HepG2 (cell line): ENCODE results near the gene VCAN. TPM values are rescaled to one million over a fixed set of nuclear protein-coding genes. Genes with fewer than 3 reads are reported as not detected.

Source experiments
- ATAC-seq: fragments of 200-7000 bp; cut with Tn5 transposase; 3 replicates; pipeline ENCODE4 v1.9.1; 2020; ENCODE audit warnings: mild to moderate bottlenecking, moderate library complexity
- BruUV-seq: library from RNA; stranded (reverse); fragments of 400-500 nt; replicated peaks from 2 replicates; lab custom pipeline; 2021; lab: Mats Ljungman, UMichigan
- CTCF ChIA-PET: fragments of 300-600 bp; formaldehyde crosslinking; extraction: SDS; loops from one replicate; lab custom pipeline; 2021; ENCODE audit warnings: low total read pairs, inconsistent platforms, low intra/inter-chr PET ratio; lab: Yijun Ruan, JAX
- POLR2A ChIA-PET: fragments of 350-600 bp; sonication (Branson Sonifier 250); formaldehyde crosslinking; loops from one replicate; lab custom pipeline; 2020; ENCODE audit warnings: antibody characterized with exemption, inconsistent platforms; lab: Yijun Ruan, JAX
- DNase-seq: peaks from one replicate; pipeline ENCODE4 v3.0.0-alpha.2; 2015; ENCODE audit warnings: low spot score
- FAIRE-seq: peaks from 3 replicates; lab custom pipeline; 2011; peaks lifted over from hg19 to GRCh38; lab: Jason Lieb, UNC
- H2AFZ ChIP-seq: one replicate; pipeline ENCODE4 v1.6.1; 2011; ENCODE audit warnings: low read length, inconsistent platforms
- H3K27ac ChIP-seq: fragments of 300-600 bp; 3 replicates; pipeline ENCODE4 v1.8.0; 2011; ENCODE audit warnings: mixed run types, mild to moderate bottlenecking, mixed read lengths, low read length, inconsistent platforms; ENCODE audit not compliant: insufficient read depth; ENCODE audit errors: extremely low read length
- H3K27me3 ChIP-seq, 2 experiments: fragments of 200-600 bp in 1 of 2; 2 replicates in 1 of 2; 3 replicates in 1 of 2; pipeline versions ENCODE4 v1.6.0 to v1.8.0; 2011; ENCODE audit warnings: low read length in 2 of 2, mild to moderate bottlenecking in 2 of 2, moderate library complexity in 2 of 2, inconsistent platforms in 1 of 2; ENCODE audit not compliant: insufficient read depth in 2 of 2, control insufficient read depth in 1 of 2
- H3K36me3 ChIP-seq, 2 experiments: fragments of 200-600 bp in 1 of 2; replicated peaks in 1 of 2; 2 replicates in 1 of 2; 3 replicates in 1 of 2; pipeline versions ENCODE4 v1.5.1 to v1.8.0; 2011; ENCODE audit warnings: low read length in 2 of 2, inconsistent platforms in 1 of 2; ENCODE audit not compliant: insufficient read depth in 2 of 2, control insufficient read depth in 1 of 2
- H3K4me1 ChIP-seq: 2 replicates; pipeline ENCODE4 v1.5.1; 2012; ENCODE audit warnings: low read length, inconsistent platforms; ENCODE audit not compliant: insufficient read depth
- H3K4me2 ChIP-seq: 2 replicates; pipeline ENCODE4 v1.6.0; 2011; ENCODE audit warnings: low read depth, low read length, inconsistent platforms
- H3K4me3 ChIP-seq, 3 experiments: fragments of 200-600 bp in 1 of 3; sonication (generic), shearing (Covaris generic) in 1 of 3; replicated peaks in 1 of 3; 2 replicates each; pipeline ENCODE4 v1.5.1; 2011 to 2016; ENCODE audit warnings: low read length in 3 of 3, inconsistent platforms in 2 of 3, low read depth in 2 of 3, mild to moderate bottlenecking in 2 of 3, control low read depth in 1 of 3, mixed read lengths in 1 of 3; ENCODE audit not compliant: insufficient read depth in 1 of 3
- H3K79me2 ChIP-seq: one replicate; pipeline ENCODE4 v1.6.1; 2011; ENCODE audit warnings: low read length, inconsistent platforms; ENCODE audit not compliant: insufficient read depth
- H3K9ac ChIP-seq: 2 replicates; pipeline ENCODE4 v1.6.0; 2011; ENCODE audit warnings: mild to moderate bottlenecking, low read depth, low read length, inconsistent platforms; ENCODE audit not compliant: insufficient read depth
- H3K9me3 ChIP-seq: 2 replicates; pipeline ENCODE4 v1.5.1; 2012; ENCODE audit warnings: mild to moderate bottlenecking, low read length
- H4K20me1 ChIP-seq: 2 replicates; pipeline ENCODE4 v1.6.0; 2011; ENCODE audit warnings: inconsistent platforms, mild to moderate bottlenecking, low read length, moderate library complexity; ENCODE audit not compliant: insufficient read depth
- AGO1 ChIP-seq: fragments of 200-400 bp; formaldehyde crosslinking; IDR thresholded peaks from 2 replicates; pipeline ENCODE4 v1.6.1; 2017; ENCODE audit warnings: mild to moderate bottlenecking, low read depth, low read length, moderate library complexity; ENCODE audit not compliant: poor library complexity, severe bottlenecking
- HDAC1 ChIP-seq: sonication (generic); formaldehyde crosslinking; IDR thresholded peaks from 2 replicates; pipeline ENCODE4 v1.5.1; 2020; ENCODE audit warnings: mild to moderate bottlenecking, missing genetic modification reagents
- KDM2A ChIP-seq: sonication (generic); formaldehyde crosslinking; IDR thresholded peaks from 2 replicates; pipeline ENCODE4 v1.4.0; 2020; ENCODE audit warnings: low read depth, missing genetic modification reagents, borderline replicate concordance
- REPIN1 ChIP-seq: sonication (generic); formaldehyde crosslinking; IDR thresholded peaks from 2 replicates; pipeline ENCODE4 v1.8.0; 2022; ENCODE audit warnings: missing genetic modification reagents, low read depth, mild to moderate bottlenecking, borderline replicate concordance
- ZKSCAN5 ChIP-seq: sonication (generic); formaldehyde crosslinking; IDR thresholded peaks from 2 replicates; pipeline ENCODE4 v1.5.1; 2020; ENCODE audit warnings: mild to moderate bottlenecking, missing genetic modification reagents
- ZNF350 ChIP-seq: sonication (generic); formaldehyde crosslinking; IDR thresholded peaks from 2 replicates; pipeline ENCODE4 v1.4.0; 2020; ENCODE audit warnings: mild to moderate bottlenecking, low read depth, missing genetic modification reagents, borderline replicate concordance
- WGBS: methylation state at CpG from one replicate; pipeline ENCODE4 v1.1.6; 2017; ENCODE audit warnings: low lambda C conversion rate; 5-methylcytosine and 5-hydroxymethylcytosine counted together
- in situ Hi-C: cut with HindIII; loops from 2 replicates; pipeline ENCODE4 v1.10.0; 2017; ENCODE audit warnings: low pct_unique_long_range_greater_than_20kb; ENCODE audit not compliant: extremely low pct_ligation_motif_present
- intact Hi-C: fragments of 100-400 bp; cut with micrococcal nuclease; formaldehyde crosslinking; loops from one replicate; pipeline ENCODE4 v1.10.0; 2022; ENCODE audit not compliant: unreplicated experiment
- polyA plus RNA-seq, 8 experiments: library from polyadenylated mRNA; depleted of rRNA in 3 of 8; stranded (reverse) in 7 of 8; unstranded in 1 of 8; fragments of >200 nt; fragmentation: Illumina TruSeq in 4 of 8; extraction: Trizol in 4 of 8; gene quantifications; 2 replicates each; pipeline versions ENCODE4 v1.2.1 to v1.2.3, GENCODE V29; 2011 to 2016; ENCODE audit warnings: low read depth in 4 of 8, missing spikeins in 1 of 8, mixed read lengths in 1 of 8; ENCODE audit not compliant: insufficient read depth in 1 of 8
- total RNA-seq, 5 experiments: library from RNA; depleted of rRNA; stranded (reverse); fragments of >200 nt; fragmentation: Illumina TruSeq; extraction: Trizol; gene quantifications; 2 replicates each; pipeline ENCODE4 v1.2.3, GENCODE V29; 2016; ENCODE audit warnings: low read depth in 1 of 5
- TF ChIP-seq, protein P1 (sequence below): IDR thresholded peaks from 2 replicates; pipeline ENCODE4 v1.6.1; 2016; ENCODE audit warnings: missing compliant biosample characterization, missing genetic modification reagents, borderline replicate concordance
- TF ChIP-seq, protein P2 (sequence below): sonication (generic); formaldehyde crosslinking; IDR thresholded peaks from 2 replicates; pipeline ENCODE4 v1.8.0; 2022; ENCODE audit warnings: missing genetic modification reagents, mild to moderate bottlenecking, borderline replicate concordance
- TF ChIP-seq, protein P3 (sequence below): sonication (generic); formaldehyde crosslinking; IDR thresholded peaks from 2 replicates; pipeline ENCODE4 v1.4.0; 2020; ENCODE audit warnings: missing genetic modification reagents; ENCODE audit errors: not compliant biosample characterization
- TF ChIP-seq, protein P4 (sequence below), 2 experiments: IDR thresholded peaks; 2 replicates each; pipeline ENCODE4 v1.6.1; 2011 to 2012; ENCODE audit warnings: low read length in 2 of 2, borderline replicate concordance in 1 of 2, low read depth in 1 of 2, mild to moderate bottlenecking in 1 of 2, moderate library complexity in 1 of 2

VCAN gene
- total and polyA plus RNA-seq, 2 of the 13 experiments (the other 11 are each of a cell fraction or from before 2014, with no cell fraction given) = 1.2 to 3.5 TPM

DNA sequence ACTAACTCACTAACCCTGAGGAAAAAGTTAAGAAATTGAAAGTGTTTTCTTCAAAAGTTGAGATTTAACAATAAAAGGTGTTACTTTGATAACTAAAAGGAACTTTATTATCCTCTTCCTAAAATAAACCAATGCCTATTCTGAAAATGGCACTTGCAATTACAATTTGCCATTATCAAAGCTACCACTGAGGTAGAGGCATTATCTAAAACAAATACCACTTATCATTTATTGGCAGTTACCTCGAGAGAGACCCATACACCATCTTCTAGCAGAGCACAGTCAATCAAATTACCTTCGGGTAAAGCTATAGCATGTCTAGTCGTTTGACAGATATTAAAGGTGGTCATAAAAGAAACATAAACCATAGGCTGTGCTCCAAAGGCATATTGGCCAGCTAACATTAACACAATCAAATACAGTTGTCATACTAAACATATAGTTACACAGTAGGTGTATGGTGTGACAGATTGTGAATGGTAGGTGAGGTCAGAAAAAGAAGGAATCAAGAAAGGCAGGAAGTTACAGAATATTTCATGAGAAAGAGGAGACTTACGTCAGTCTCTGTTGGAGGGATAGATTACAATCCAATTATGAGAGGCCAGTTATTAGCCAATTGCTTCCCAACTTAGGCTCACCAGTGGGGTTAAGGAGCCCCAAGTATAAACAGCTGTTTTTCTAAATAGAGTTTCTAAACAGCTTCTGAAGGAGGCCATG is 56.3 kb downstream of the VCAN start:
- DNase-seq (no peak), ATAC-seq (no peak), FAIRE-seq (no peak)
- intact Hi-C loops (no loop called here), in situ Hi-C loops (no loop called here)
- H3K79me2 ChIP-seq = no peaks in the 10 kb centered on the region
- H3K4me1 ChIP-seq = no peaks in the 10 kb centered on the region
- H3K4me3 ChIP-seq = no peak overlapping the region
- 35% methylated on average over 4 of the region's 4 CpGs for WGBS
- H3K4me2 ChIP-seq = no peak overlapping the region
- H2AFZ ChIP-seq = no peak overlapping the region
- BruUV-seq = no TSS peak
- ChIA-PET CTCF (no interaction called here), POLR2A (no interaction called here)
- no peak overlapping the region for H3K9ac ChIP-seq
- no peaks in the 10 kb centered on the region for H3K9me3 ChIP-seq
- no peaks in the 10 kb centered on the region for H3K36me3 ChIP-seq
- H3K27ac ChIP-seq = no peak overlapping the region
- no peaks in the 10 kb centered on the region for H3K27me3 ChIP-seq
- no peaks in the 10 kb centered on the region for H4K20me1 ChIP-seq
- TF ChIP-seq AGO1 (no peak), HDAC1 (CRISPR knock-in tag) (no peak), ZKSCAN5 (CRISPR knock-in tag) (no peak), ZNF350 (CRISPR knock-in tag) (no peak), KDM2A (CRISPR knock-in tag) (no peak), REPIN1 (no peak)
- TF ChIP-seq, protein P1, sequence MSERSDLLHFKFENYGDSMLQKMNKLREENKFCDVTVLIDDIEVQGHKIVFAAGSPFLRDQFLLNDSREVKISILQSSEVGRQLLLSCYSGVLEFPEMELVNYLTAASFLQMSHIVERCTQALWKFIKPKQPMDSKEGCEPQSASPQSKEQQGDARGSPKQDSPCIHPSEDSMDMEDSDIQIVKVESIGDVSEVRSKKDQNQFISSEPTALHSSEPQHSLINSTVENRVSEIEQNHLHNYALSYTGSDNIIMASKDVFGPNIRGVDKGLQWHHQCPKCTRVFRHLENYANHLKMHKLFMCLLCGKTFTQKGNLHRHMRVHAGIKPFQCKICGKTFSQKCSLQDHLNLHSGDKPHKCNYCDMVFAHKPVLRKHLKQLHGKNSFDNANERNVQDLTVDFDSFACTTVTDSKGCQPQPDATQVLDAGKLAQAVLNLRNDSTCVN (CRISPR knock-in tag) = no peak
- TF ChIP-seq, protein P2, sequence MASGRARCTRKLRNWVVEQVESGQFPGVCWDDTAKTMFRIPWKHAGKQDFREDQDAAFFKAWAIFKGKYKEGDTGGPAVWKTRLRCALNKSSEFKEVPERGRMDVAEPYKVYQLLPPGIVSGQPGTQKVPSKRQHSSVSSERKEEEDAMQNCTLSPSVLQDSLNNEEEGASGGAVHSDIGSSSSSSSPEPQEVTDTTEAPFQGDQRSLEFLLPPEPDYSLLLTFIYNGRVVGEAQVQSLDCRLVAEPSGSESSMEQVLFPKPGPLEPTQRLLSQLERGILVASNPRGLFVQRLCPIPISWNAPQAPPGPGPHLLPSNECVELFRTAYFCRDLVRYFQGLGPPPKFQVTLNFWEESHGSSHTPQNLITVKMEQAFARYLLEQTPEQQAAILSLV = no peak
- TF ChIP-seq, protein P3, sequence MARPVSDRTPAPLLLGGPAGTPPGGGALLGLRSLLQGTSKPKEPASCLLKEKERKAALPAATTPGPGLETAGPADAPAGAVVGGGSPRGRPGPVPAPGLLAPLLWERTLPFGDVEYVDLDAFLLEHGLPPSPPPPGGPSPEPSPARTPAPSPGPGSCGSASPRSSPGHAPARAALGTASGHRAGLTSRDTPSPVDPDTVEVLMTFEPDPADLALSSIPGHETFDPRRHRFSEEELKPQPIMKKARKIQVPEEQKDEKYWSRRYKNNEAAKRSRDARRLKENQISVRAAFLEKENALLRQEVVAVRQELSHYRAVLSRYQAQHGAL (CRISPR knock-in tag) = no peak
- TF ChIP-seq, protein P4, sequence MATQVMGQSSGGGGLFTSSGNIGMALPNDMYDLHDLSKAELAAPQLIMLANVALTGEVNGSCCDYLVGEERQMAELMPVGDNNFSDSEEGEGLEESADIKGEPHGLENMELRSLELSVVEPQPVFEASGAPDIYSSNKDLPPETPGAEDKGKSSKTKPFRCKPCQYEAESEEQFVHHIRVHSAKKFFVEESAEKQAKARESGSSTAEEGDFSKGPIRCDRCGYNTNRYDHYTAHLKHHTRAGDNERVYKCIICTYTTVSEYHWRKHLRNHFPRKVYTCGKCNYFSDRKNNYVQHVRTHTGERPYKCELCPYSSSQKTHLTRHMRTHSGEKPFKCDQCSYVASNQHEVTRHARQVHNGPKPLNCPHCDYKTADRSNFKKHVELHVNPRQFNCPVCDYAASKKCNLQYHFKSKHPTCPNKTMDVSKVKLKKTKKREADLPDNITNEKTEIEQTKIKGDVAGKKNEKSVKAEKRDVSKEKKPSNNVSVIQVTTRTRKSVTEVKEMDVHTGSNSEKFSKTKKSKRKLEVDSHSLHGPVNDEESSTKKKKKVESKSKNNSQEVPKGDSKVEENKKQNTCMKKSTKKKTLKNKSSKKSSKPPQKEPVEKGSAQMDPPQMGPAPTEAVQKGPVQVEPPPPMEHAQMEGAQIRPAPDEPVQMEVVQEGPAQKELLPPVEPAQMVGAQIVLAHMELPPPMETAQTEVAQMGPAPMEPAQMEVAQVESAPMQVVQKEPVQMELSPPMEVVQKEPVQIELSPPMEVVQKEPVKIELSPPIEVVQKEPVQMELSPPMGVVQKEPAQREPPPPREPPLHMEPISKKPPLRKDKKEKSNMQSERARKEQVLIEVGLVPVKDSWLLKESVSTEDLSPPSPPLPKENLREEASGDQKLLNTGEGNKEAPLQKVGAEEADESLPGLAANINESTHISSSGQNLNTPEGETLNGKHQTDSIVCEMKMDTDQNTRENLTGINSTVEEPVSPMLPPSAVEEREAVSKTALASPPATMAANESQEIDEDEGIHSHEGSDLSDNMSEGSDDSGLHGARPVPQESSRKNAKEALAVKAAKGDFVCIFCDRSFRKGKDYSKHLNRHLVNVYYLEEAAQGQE (IDR thresholded peaks at IDR 0.05; ENCODE audit: borderline replicate concordance in 1 of 2, low read depth in 1 of 2, low read length in 2 of 2) = no peak
